SK-N-SH treated with all-trans-retinoic acid at 6 μM for 48 hours (cell line): Measurements from ENCODE around the gene CXXC5.

ENCODE experiments used
- BACH2 ChIP-seq: fragments of 250-450 bp; sonication (Bioruptor Pico); IDR thresholded peaks from 2 replicates; pipeline ENCODE4 v1.9.0; 2021; ENCODE audit warnings: mild to moderate bottlenecking, borderline replicate concordance
- GLIS3 ChIP-seq: fragments of 250-450 bp; sonication (Bioruptor Pico); IDR thresholded peaks from 2 replicates; pipeline ENCODE4 v1.5.0; 2020; ENCODE audit warnings: mild to moderate bottlenecking, moderate library complexity
- ISL1 ChIP-seq: fragments of 250-450 bp; sonication (Bioruptor Pico); IDR thresholded peaks from 2 replicates; pipeline ENCODE4 v2.1.2; 2022; ENCODE audit warnings: mild to moderate bottlenecking, moderate library complexity
- RARB ChIP-seq: fragments of 250-450 bp; sonication (Bioruptor Pico); IDR thresholded peaks from 2 replicates; pipeline ENCODE4 v1.8.0; 2021; ENCODE audit warnings: mild to moderate bottlenecking, moderate library complexity
- TCF4 ChIP-seq: fragments of 250-450 bp; sonication (Bioruptor Pico); IDR thresholded peaks from 2 replicates; pipeline ENCODE4 v1.8.0; 2021; ENCODE audit warnings: mild to moderate bottlenecking, moderate library complexity, borderline replicate concordance
- ZFP30 ChIP-seq: fragments of 450-650 bp; formaldehyde crosslinking; IDR thresholded peaks from 2 replicates; pipeline ENCODE4 v1.5.0; 2022; ENCODE audit warnings: mild to moderate bottlenecking, moderate library complexity

DNA sequence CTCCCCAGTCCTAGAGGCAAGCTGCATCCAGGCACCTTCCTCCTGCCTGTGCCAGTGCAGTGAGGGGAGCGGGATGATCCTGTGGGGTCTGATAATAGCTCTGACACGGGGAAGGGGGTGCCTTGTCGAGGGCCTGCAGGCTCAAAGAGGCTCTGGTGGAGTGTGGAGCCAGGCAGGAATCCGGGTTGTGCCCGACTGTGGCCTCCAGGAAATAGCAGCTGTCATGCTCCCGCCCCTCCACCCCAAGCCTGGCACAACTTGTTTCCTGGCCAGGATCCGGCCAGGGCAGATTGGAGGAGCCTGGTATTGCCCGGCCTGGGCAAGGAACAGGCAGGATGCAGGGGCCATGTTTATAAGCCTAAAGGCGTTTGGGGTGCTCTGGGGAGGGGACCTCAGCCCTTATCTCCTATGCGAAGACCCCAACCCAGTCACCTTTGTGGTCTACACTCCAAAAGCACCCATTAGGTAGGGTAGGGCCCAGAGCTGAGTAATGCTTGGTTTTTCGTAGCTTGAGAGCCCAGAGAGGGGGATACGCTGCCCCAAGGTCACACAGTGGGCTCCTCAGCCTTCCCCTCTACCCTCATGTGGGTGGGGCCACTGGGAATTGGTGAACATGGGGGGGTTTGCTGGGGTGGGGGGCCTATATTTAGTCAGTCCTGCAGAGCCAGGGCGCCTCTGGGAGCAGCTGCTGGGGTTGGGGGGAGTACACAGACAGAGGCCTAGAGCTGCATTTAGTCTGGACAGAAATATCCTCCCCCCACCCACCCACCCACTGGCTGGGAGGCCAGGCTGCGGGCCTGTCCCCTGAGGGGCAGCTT, 12.2 kb downstream of the CXXC5 start:
- TF ChIP-seq TCF4 (CRISPR knock-in tag) (no peak), GLIS3 (CRISPR knock-in tag) (no peak), BACH2 (CRISPR knock-in tag) (no peak), RARB (no peak), ZFP30 (CRISPR knock-in tag) (no peak), ISL1 (CRISPR knock-in tag) (no peak)
